Lower leg skin (tissue), 4 donors: ENCODE results near the gene HERPUD2. TPM values are rescaled to one million over a fixed set of nuclear protein-coding genes. Genes with fewer than 3 reads are reported as not detected.
"Not testable (repeated sequence)": the region's sequence is repeated elsewhere in the genome, so short reads cannot be mapped to it uniquely, and the experiment has no call there.

Experiments
- DNase-seq, 2 donors: peaks; one replicate each; pipeline ENCODE4 v3.0.0-alpha.2; 2019; ENCODE audit warnings: low spot score in 2 of 2
- H3K4me3 ChIP-seq: fragments of 200-600 bp; sonication (generic); 2 replicates; pipeline ENCODE4 v1.5.1; 2017; ENCODE audit warnings: mild to moderate bottlenecking, low read depth; ENCODE audit not compliant: poor library complexity, severe bottlenecking
- POLR2A ChIP-seq, 2 donors: fragments of 450-650 bp; IDR thresholded peaks; one replicate each; pipeline ENCODE4 v1.6.1; 2016 to 2017; ENCODE audit warnings: antibody characterized with exemption in 2 of 2, mild to moderate bottlenecking in 1 of 2, moderate library complexity in 1 of 2
- WGBS, 2 donors: methylation state at CpG; one replicate each; pipeline ENCODE4 v1.1.5; 2018; 5-methylcytosine and 5-hydroxymethylcytosine counted together
- intact Hi-C: fragments of 100-400 bp; cut with DNase I; formaldehyde crosslinking; loops from one replicate; pipeline ENCODE4 v1.15.0; 2023; ENCODE audit warnings: low total_unique reads
- total RNA-seq, 4 donors: library from RNA; depleted of rRNA; stranded (reverse); fragments of >200 nt; gene quantifications; one replicate each; pipeline ENCODE4 v1.1.0, GENCODE V29; 2016
- TF ChIP-seq, protein P1 (sequence below), 3 donors: fragments of 450-650 bp; IDR thresholded peaks; one replicate each; pipeline ENCODE4 v1.5.1; 2016; ENCODE audit warnings: antibody characterized with exemption in 3 of 3, mild to moderate bottlenecking in 3 of 3, moderate library complexity in 2 of 3

HERPUD2 gene
- total RNA-seq, 4 donors from 2014 or later = 24.8 to 44.1 (median 39.3) TPM

DNA sequence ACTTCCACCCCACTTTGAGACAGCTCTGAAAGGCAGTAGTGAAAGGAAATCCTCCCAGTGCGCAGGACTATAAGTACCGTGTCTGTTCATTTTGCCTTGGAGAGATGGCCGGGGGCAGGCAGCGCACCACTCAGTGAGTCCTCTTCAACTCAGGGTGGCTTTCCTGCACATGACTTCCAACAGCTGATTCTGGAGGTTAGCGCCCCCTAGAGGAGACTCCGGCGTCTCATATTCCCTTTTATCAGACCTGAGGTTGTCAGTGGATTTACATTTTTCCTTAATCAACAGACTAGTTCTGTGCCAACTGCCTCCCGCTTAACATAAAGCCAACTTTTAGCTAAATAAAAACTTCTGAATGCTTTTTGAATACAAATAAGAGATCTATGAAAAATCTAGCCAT, 101.0 kb downstream of the HERPUD2 start:
- no peak overlapping the region for H3K4me3 ChIP-seq
- intact Hi-C loops = no loop called here
- DNase-seq = no peak
- TF ChIP-seq, protein P1, sequence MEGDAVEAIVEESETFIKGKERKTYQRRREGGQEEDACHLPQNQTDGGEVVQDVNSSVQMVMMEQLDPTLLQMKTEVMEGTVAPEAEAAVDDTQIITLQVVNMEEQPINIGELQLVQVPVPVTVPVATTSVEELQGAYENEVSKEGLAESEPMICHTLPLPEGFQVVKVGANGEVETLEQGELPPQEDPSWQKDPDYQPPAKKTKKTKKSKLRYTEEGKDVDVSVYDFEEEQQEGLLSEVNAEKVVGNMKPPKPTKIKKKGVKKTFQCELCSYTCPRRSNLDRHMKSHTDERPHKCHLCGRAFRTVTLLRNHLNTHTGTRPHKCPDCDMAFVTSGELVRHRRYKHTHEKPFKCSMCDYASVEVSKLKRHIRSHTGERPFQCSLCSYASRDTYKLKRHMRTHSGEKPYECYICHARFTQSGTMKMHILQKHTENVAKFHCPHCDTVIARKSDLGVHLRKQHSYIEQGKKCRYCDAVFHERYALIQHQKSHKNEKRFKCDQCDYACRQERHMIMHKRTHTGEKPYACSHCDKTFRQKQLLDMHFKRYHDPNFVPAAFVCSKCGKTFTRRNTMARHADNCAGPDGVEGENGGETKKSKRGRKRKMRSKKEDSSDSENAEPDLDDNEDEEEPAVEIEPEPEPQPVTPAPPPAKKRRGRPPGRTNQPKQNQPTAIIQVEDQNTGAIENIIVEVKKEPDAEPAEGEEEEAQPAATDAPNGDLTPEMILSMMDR (IDR thresholded peaks at IDR 0.05) = no peak
- TF ChIP-seq POLR2A (IDR thresholded peaks at IDR 0.05) = no peak
- 69 to 72% methylated on average over 8 of the region's 8 CpGs for WGBS, 2 donors

- WGBS, 2 donors = 87 to 92% methylated on average over 4 of the region's 4 CpGs
- intact Hi-C loops = no loop called here
- TF ChIP-seq, protein P1 (IDR thresholded peaks at IDR 0.05) = no peak
- TF ChIP-seq POLR2A (IDR thresholded peaks at IDR 0.05) = no peak
- no peak overlapping the region for H3K4me3 ChIP-seq
- no peak for DNase-seq
These were observed 106.3 kb downstream of the HERPUD2 start for GRCh38 chr7:35588647-35589046.

DNA sequence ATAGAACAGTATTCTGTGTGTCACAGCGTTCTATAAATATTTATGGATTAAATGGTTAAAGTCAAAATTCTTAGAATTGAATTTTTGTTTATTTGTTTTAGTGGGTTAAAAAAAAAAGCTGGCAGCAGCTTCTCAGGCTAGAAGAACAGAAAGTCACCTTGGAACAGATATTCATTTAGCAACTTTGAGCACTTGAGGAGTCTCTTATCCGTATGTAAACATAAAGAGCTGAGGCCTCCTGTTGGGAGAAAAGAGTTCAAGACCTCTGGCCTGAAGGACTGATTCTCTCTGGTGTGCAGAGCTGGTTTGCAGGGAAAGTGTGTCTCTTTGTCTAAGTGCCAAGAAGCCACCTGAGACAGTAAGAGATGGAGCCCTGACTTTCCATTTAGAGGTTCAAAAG, 109.9 kb downstream of the HERPUD2 start:
- WGBS, 2 donors = 81 to 86% methylated on average over 2 of the region's 2 CpGs
- no peak for TF ChIP-seq POLR2A (IDR thresholded peaks at IDR 0.05)
- TF ChIP-seq, protein P1 (IDR thresholded peaks at IDR 0.05) = no peak
- H3K4me3 ChIP-seq = no peak overlapping the region
- no peak for DNase-seq
- intact Hi-C loops = no loop called here

- H3K4me3 ChIP-seq, DNase-seq, intact Hi-C loops: not testable (repeated sequence)
- WGBS, 2 donors = 88 to 92% methylated on average over 3 of the region's 3 CpGs
These were observed 110.4 kb downstream of the HERPUD2 start for GRCh38 chr7:35584533-35584932.

Other genes starting within 250 kb of the HERPUD2 start
- gene SEPTIN7, start 105.9 kb upstream of the HERPUD2 start, total RNA-seq = 100 to 1,000 TPM; 122 to 172 (median 148) TPM